Chondrocyte (in vitro differentiated cells): ENCODE results near the gene MIGA1. TPM values are rescaled to one million over a fixed set of nuclear protein-coding genes. Genes with fewer than 3 reads are reported as not detected.
A peak's percentile ranks its signal among the peaks of the same experiment; 100 is the strongest.
"Not testable (repeated sequence)": the region's sequence is repeated elsewhere in the genome, so short reads cannot be mapped to it uniquely, and the experiment has no call there.

Experiments
- DNase-seq: peaks from one replicate; pipeline ENCODE4 v3.0.0; 2021; ENCODE audit warnings: mixed read lengths, low spot score
- H3K27ac Mint-ChIP-seq: one replicate; pipeline ENCODE4 v1.8.0; 2021; ENCODE audit warnings: mild to moderate bottlenecking, moderate library complexity, mixed read lengths; ENCODE audit not compliant: unreplicated experiment
- H3K27me3 Mint-ChIP-seq: 2 replicates; pipeline ENCODE4 v1.8.0; 2021; ENCODE audit warnings: low read depth, mixed read lengths
- H3K36me3 Mint-ChIP-seq: 2 replicates; pipeline ENCODE4 v1.8.0; 2021; ENCODE audit warnings: low read depth, mixed read lengths
- H3K4me1 Mint-ChIP-seq: 2 replicates; pipeline ENCODE4 v1.8.0; 2021; ENCODE audit warnings: low read depth, mild to moderate bottlenecking, mixed read lengths
- H3K4me3 Mint-ChIP-seq: one replicate; pipeline ENCODE4 v1.8.0; 2021; ENCODE audit warnings: mild to moderate bottlenecking, moderate library complexity, mixed read lengths; ENCODE audit not compliant: unreplicated experiment
- H3K9me3 Mint-ChIP-seq: 2 replicates; pipeline ENCODE4 v1.8.0; 2021; ENCODE audit warnings: low read depth, mixed read lengths
- CTCF ChIP-seq: fragments of 200-600 bp; sonication (generic); IDR thresholded peaks from 2 replicates; pipeline ENCODE4 v1.5.0; 2021; ENCODE audit warnings: antibody characterized with exemption, mild to moderate bottlenecking, moderate library complexity
- total RNA-seq: library from RNA; stranded (reverse); gene quantifications from 3 replicates; pipeline ENCODE4 v1.2.1, GENCODE V29; 2021

Gene MIGA1
- total RNA-seq, 1 donor from 2014 or later: 18.6 TPM

DNA sequence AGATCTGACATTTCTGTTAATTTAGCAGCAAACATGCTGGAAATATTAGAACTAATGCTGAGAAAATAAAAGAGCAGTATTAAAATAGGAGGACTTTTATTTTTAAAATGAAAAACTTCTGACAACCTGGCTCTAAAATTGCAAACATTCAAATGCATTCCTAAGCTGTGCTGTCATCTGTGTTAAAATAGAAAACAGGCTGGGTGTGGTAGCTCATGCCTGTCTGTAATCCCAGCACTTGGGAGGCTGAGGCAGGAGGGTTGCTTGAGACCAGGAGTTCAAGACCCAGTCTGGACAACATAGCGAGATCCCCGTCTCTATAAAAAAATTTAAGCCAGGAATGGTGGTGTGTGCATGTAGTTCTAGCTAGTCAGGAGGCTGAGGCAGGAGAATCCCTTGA lies 44.6 kb downstream of the MIGA1 start:
- Mint-ChIP-seq H3K4me1 (peaks cover 25% of the 10 kb centered on the region), H3K27me3 (no peaks in the 10 kb centered on the region), H3K4me3 (no peak overlapping the region), H3K9me3 (peaks cover 4% of the 10 kb centered on the region), H3K36me3 (peaks cover 11% of the 10 kb centered on the region), H3K27ac (peak overlapping the region; percentile 93)
- no peak for TF ChIP-seq CTCF
- DNase-seq: no peak

DNA sequence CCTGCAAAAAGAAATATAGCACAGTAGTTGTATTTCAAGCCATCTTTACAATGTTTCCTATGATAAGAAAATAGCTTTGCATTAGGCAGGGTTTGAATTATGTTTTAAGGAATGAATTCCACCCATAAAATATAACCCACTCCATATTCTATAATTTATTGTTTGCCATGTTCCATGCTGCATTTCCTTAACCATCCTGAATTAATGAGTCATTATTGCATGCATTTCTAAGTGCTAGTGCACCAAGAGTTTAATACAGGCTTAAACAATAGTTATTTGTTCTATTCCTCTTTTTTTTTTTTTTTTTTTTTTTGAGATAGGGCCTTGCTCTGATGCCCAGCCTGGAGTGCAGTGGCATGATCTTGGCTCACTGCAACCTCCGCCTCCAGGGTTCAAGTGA lies 45.2 kb downstream of the MIGA1 start:
- Mint-ChIP-seq H3K36me3 (peaks cover 10% of the 10 kb centered on the region), H3K27ac (peak overlapping the region; percentile 57), H3K4me1 (peaks cover 27% of the 10 kb centered on the region), H3K27me3 (no peaks in the 10 kb centered on the region), H3K9me3 (peaks cover 4% of the 10 kb centered on the region), H3K4me3 (no peak overlapping the region)
- DNase-seq: no peak
- no peak for TF ChIP-seq CTCF

- peak overlapping the region; percentile 57 for H3K27ac Mint-ChIP-seq
- no peak overlapping the region for H3K4me3 Mint-ChIP-seq
- peaks cover 27% of the 10 kb centered on the region for H3K4me1 Mint-ChIP-seq
- no peaks in the 10 kb centered on the region for H3K27me3 Mint-ChIP-seq
- TF ChIP-seq CTCF: peak; percentile 78
- H3K36me3 Mint-ChIP-seq: peaks cover 7% of the 10 kb centered on the region
- DNase-seq: no peak
- peaks cover 4% of the 10 kb centered on the region for H3K9me3 Mint-ChIP-seq
Observed at GRCh38 chr1:77825131-77825709, 45.8 kb downstream of the MIGA1 start.

GRCh38 chr1:77826851-77827250 lies 47.4 kb downstream of the MIGA1 start:
- H3K4me1 Mint-ChIP-seq: peaks cover 42% of the 10 kb centered on the region
- not testable (repeated sequence) for H3K9me3 Mint-ChIP-seq, H3K36me3 Mint-ChIP-seq, DNase-seq, H3K27me3 Mint-ChIP-seq, H3K27ac Mint-ChIP-seq, H3K4me3 Mint-ChIP-seq

DNA sequence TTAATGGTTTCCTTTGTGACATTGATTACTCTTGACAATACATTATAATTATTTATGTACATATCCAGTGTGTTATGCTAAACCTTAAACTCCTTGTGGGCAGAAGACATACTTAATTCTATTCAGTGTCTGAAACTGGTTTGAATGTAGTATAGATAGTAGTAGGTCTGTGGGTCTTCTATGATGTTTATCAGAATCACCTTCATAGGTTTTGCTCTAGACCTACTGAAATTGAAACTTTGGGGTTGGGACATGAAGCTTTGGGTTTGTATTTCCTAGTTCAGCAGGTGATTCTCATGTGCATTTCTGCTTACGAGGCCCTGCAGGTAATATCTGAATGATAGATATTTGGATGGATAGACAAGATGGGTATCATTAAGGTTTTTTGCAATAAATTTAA lies 48.6 kb downstream of the MIGA1 start:
- Mint-ChIP-seq H3K36me3 (peaks cover 7% of the 10 kb centered on the region), H3K4me3 (no peak overlapping the region), H3K9me3 (peaks cover 4% of the 10 kb centered on the region), H3K27me3 (no peaks in the 10 kb centered on the region), H3K4me1 (peaks cover 53% of the 10 kb centered on the region), H3K27ac (no peak overlapping the region)
- no peak for DNase-seq
- no peak for TF ChIP-seq CTCF

DNA sequence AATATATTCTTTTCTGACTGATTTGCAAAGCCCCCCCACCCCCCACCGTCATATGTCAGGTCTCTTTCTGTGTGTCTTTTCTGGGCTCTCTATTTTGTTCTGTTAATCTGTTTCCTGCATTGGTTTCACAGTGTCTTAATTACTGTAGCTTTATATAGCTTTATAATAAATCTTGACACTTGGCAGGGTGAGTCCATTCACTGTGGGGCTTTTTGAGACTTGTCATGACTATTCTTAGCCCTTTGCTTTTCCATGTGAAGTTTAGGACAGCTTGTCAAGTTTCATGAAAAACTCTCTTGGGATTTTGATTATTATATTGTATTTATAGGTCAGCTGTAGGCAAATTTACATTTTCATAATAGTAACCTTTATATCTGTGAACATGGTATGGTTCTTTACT lies 50.4 kb downstream of the MIGA1 start:
- H3K27me3 Mint-ChIP-seq: no peaks in the 10 kb centered on the region
- no peak for DNase-seq
- H3K27ac Mint-ChIP-seq: peak overlapping the region; percentile 75
- no peaks in the 10 kb centered on the region for H3K9me3 Mint-ChIP-seq
- no peak overlapping the region for H3K4me3 Mint-ChIP-seq
- TF ChIP-seq CTCF: no peak
- H3K36me3 Mint-ChIP-seq: peaks cover 2% of the 10 kb centered on the region
- H3K4me1 Mint-ChIP-seq: peaks cover 61% of the 10 kb centered on the region
